ENCODE data around the gene MYO1E. TPM values are rescaled to one million over a fixed set of nuclear protein-coding genes. Genes with fewer than 3 reads are reported as not detected.

The MYO1E gene
- total and polyA plus RNA-seq, 4 experiments from 2014 or later = 2.1 to 4.6 TPM; not detected in 2

GRCh38 chr15:59203657-59204056 lies 169.0 kb downstream of the MYO1E start:
- Histone ChIP-seq H3K9me3 (ENCODE audit: control insufficient read depth in 1 of 2, low read length in 2 of 2) (no peaks in the 10 kb centered on the region), H3K4me1 (ENCODE audit: insufficient read depth, low read length) (no peaks in the 10 kb centered on the region), H3K4me3 (ENCODE audit: low read length in 2 of 2) (no peak overlapping the region), H3K27me3 (ENCODE audit: insufficient read depth, low read length) (no peaks in the 10 kb centered on the region), H3K36me3 (ENCODE audit: insufficient read depth, low read length) (no peaks in the 10 kb centered on the region), H3K27ac (ENCODE audit: low read depth, low read length) (no peak overlapping the region)
- Mint-ChIP-seq H3K27me3 (peaks cover 2 to 3% of the 10 kb centered on the region in 2 donors), H3K9me3 (no peaks in the 10 kb centered on the region), H3K4me1 (no peaks in the 10 kb centered on the region), H3K36me3 (no peaks in the 10 kb centered on the region), H3K4me3 (no peak overlapping the region), H3K27ac (no peak overlapping the region)
- no peak for DNase-seq
- ChIA-PET CTCF (ENCODE audit: partially characterized antibody) (interaction anchor here (1.3 kb wide), 1 partner anchor 23 kb away, joined by 3 read pairs; no protein-coding TSS in a partner anchor), POLR2A (ENCODE audit: partially characterized antibody) (no interaction called here)
- intact Hi-C loops (cut with micrococcal nuclease) = no loop called here

GRCh38 chr15:59203008-59203407 lies 169.7 kb downstream of the MYO1E start:
- intact Hi-C loops (cut with micrococcal nuclease) = no loop called here
- H3K4me1 Mint-ChIP-seq = no peaks in the 10 kb centered on the region
- H3K4me3 ChIP-seq (ENCODE audit: low read length in 2 of 2) = no peak overlapping the region
- no peaks in the 10 kb centered on the region for H3K27me3 ChIP-seq (ENCODE audit: insufficient read depth, low read length)
- no peak overlapping the region for H3K27ac Mint-ChIP-seq
- no peaks in the 10 kb centered on the region for H3K4me1 ChIP-seq (ENCODE audit: insufficient read depth, low read length)
- no peaks in the 10 kb centered on the region for H3K36me3 Mint-ChIP-seq
- no peaks in the 10 kb centered on the region for H3K9me3 Mint-ChIP-seq
- H3K9me3 ChIP-seq (ENCODE audit: control insufficient read depth in 1 of 2, low read length in 2 of 2) = no peaks in the 10 kb centered on the region
- H3K4me3 Mint-ChIP-seq = no peak overlapping the region
- ChIA-PET CTCF (ENCODE audit: partially characterized antibody) (no interaction called here), POLR2A (ENCODE audit: partially characterized antibody) (no interaction called here)
- H3K36me3 ChIP-seq (ENCODE audit: insufficient read depth, low read length) = no peaks in the 10 kb centered on the region
- no peak for DNase-seq
- no peak overlapping the region for H3K27ac ChIP-seq (ENCODE audit: low read depth, low read length)
- peaks cover 2 to 3% of the 10 kb centered on the region in 2 donors for H3K27me3 Mint-ChIP-seq

- POLR2A ChIA-PET (ENCODE audit: partially characterized antibody) = interaction anchor here (0.6 kb wide), 1 partner anchor 248 kb away, joined by 3 read pairs; no protein-coding TSS in a partner anchor
- H3K36me3 Mint-ChIP-seq = no peaks in the 10 kb centered on the region
- H3K4me1 Mint-ChIP-seq = no peaks in the 10 kb centered on the region
- Histone ChIP-seq H3K36me3 (ENCODE audit: insufficient read depth, low read length) (no peaks in the 10 kb centered on the region), H3K4me3 (ENCODE audit: low read length in 2 of 2) (no peak overlapping the region), H3K9me3 (ENCODE audit: control insufficient read depth in 1 of 2, low read length in 2 of 2) (no peaks in the 10 kb centered on the region), H3K27me3 (ENCODE audit: insufficient read depth, low read length) (no peaks in the 10 kb centered on the region), H3K4me1 (ENCODE audit: insufficient read depth, low read length) (no peaks in the 10 kb centered on the region), H3K27ac (ENCODE audit: low read depth, low read length) (no peak overlapping the region)
- H3K4me3 Mint-ChIP-seq = no peak overlapping the region
- intact Hi-C loops (cut with micrococcal nuclease) = no loop called here
- no peak overlapping the region for H3K27ac Mint-ChIP-seq
- no peak for DNase-seq
- CTCF ChIA-PET (ENCODE audit: partially characterized antibody) = interaction anchor here (0.7 kb wide), 1 partner anchor 27 kb away, joined by 3 read pairs; no protein-coding TSS in a partner anchor
- peaks cover 2 to 3% of the 10 kb centered on the region in 2 donors for H3K27me3 Mint-ChIP-seq
- H3K9me3 Mint-ChIP-seq = no peaks in the 10 kb centered on the region
Measured at GRCh38 chr15:59200560-59200959, 172.1 kb downstream of the MYO1E start.

- no peaks in the 10 kb centered on the region for H3K9me3 Mint-ChIP-seq
- intact Hi-C loops (cut with micrococcal nuclease) = no loop called here
- H3K27me3 Mint-ChIP-seq = peaks cover 2 to 3% of the 10 kb centered on the region in 2 donors
- no peak overlapping the region for H3K27ac Mint-ChIP-seq
- Histone ChIP-seq H3K36me3 (ENCODE audit: insufficient read depth, low read length) (no peaks in the 10 kb centered on the region), H3K27me3 (ENCODE audit: insufficient read depth, low read length) (no peaks in the 10 kb centered on the region), H3K4me1 (ENCODE audit: insufficient read depth, low read length) (no peaks in the 10 kb centered on the region), H3K9me3 (ENCODE audit: control insufficient read depth in 1 of 2, low read length in 2 of 2) (no peaks in the 10 kb centered on the region), H3K27ac (ENCODE audit: low read depth, low read length) (no peak overlapping the region), H3K4me3 (ENCODE audit: low read length in 2 of 2) (no peak overlapping the region)
- peaks cover 0 to 2% (median 0%) of the 10 kb centered on the region in 4 donors for H3K4me1 Mint-ChIP-seq
- ChIA-PET POLR2A (ENCODE audit: partially characterized antibody) (no interaction called here), CTCF (ENCODE audit: partially characterized antibody) (no interaction called here)
- H3K4me3 Mint-ChIP-seq = no peak overlapping the region
- DNase-seq = no peak
- H3K36me3 Mint-ChIP-seq = no peaks in the 10 kb centered on the region
Measured at GRCh38 chr15:59199626-59200465, 172.8 kb downstream of the MYO1E start.

GRCh38 chr15:59197454-59197853 lies 175.2 kb downstream of the MYO1E start:
- no peaks in the 10 kb centered on the region for H3K4me1 ChIP-seq (ENCODE audit: insufficient read depth, low read length)
- ChIA-PET POLR2A (ENCODE audit: partially characterized antibody) (no interaction called here), CTCF (ENCODE audit: partially characterized antibody) (no interaction called here)
- H3K4me3 ChIP-seq (ENCODE audit: low read length in 2 of 2) = no peak overlapping the region
- Mint-ChIP-seq H3K4me1 (peaks cover 0 to 2% (median 0%) of the 10 kb centered on the region in 4 donors), H3K36me3 (no peaks in the 10 kb centered on the region), H3K4me3 (no peak overlapping the region), H3K27ac (no peak overlapping the region), H3K9me3 (no peaks in the 10 kb centered on the region), H3K27me3 (no peaks in the 10 kb centered on the region)
- intact Hi-C loops (cut with micrococcal nuclease) = no loop called here
- no peak for DNase-seq
- no peak overlapping the region for H3K27ac ChIP-seq (ENCODE audit: low read depth, low read length)
- no peaks in the 10 kb centered on the region for H3K36me3 ChIP-seq (ENCODE audit: insufficient read depth, low read length)
- no peaks in the 10 kb centered on the region for H3K27me3 ChIP-seq (ENCODE audit: insufficient read depth, low read length)
- H3K9me3 ChIP-seq (ENCODE audit: control insufficient read depth in 1 of 2, low read length in 2 of 2) = no peaks in the 10 kb centered on the region

GRCh38 chr15:59196416-59196815 lies 176.3 kb downstream of the MYO1E start:
- H3K4me1 Mint-ChIP-seq = peaks cover 0 to 2% (median 0%) of the 10 kb centered on the region in 4 donors
- Histone ChIP-seq H3K27ac (ENCODE audit: low read depth, low read length) (no peak overlapping the region), H3K4me1 (ENCODE audit: insufficient read depth, low read length) (no peaks in the 10 kb centered on the region), H3K9me3 (ENCODE audit: control insufficient read depth in 1 of 2, low read length in 2 of 2) (no peaks in the 10 kb centered on the region), H3K36me3 (ENCODE audit: insufficient read depth, low read length) (no peaks in the 10 kb centered on the region), H3K27me3 (ENCODE audit: insufficient read depth, low read length) (no peaks in the 10 kb centered on the region), H3K4me3 (ENCODE audit: low read length in 2 of 2) (no peak overlapping the region)
- ChIA-PET POLR2A (ENCODE audit: partially characterized antibody) (no interaction called here), CTCF (ENCODE audit: partially characterized antibody) (interaction anchor here (0.6 kb wide), 2 partner anchors 181 to 234 kb away, joined by 3 to 4 read pairs; no protein-coding TSS in a partner anchor)
- no peaks in the 10 kb centered on the region for H3K9me3 Mint-ChIP-seq
- no peaks in the 10 kb centered on the region for H3K36me3 Mint-ChIP-seq
- peaks cover 0 to 2% of the 10 kb centered on the region in 2 donors for H3K27me3 Mint-ChIP-seq
- intact Hi-C loops (cut with micrococcal nuclease) = no loop called here
- no peak for DNase-seq
- H3K27ac Mint-ChIP-seq = no peak overlapping the region
- H3K4me3 Mint-ChIP-seq = no peak overlapping the region

- Mint-ChIP-seq H3K4me3 (no peak overlapping the region), H3K4me1 (peaks cover 0 to 2% (median 0%) of the 10 kb centered on the region in 4 donors), H3K36me3 (no peaks in the 10 kb centered on the region), H3K27me3 (peaks cover 3 to 5% of the 10 kb centered on the region in 2 donors), H3K9me3 (no peaks in the 10 kb centered on the region), H3K27ac (no peak overlapping the region)
- H3K4me3 ChIP-seq (ENCODE audit: low read length in 2 of 2) = no peak overlapping the region
- ChIA-PET CTCF (ENCODE audit: partially characterized antibody) (interaction anchor here (0.7 kb wide), 1 partner anchor 35 kb away, joined by 3 read pairs; no protein-coding TSS in a partner anchor), POLR2A (ENCODE audit: partially characterized antibody) (no interaction called here)
- H3K27ac ChIP-seq (ENCODE audit: low read depth, low read length) = no peak overlapping the region
- intact Hi-C loops (cut with micrococcal nuclease) = no loop called here
- DNase-seq = no peak
- no peaks in the 10 kb centered on the region for H3K9me3 ChIP-seq (ENCODE audit: control insufficient read depth in 1 of 2, low read length in 2 of 2)
- H3K4me1 ChIP-seq (ENCODE audit: insufficient read depth, low read length) = no peaks in the 10 kb centered on the region
- no peaks in the 10 kb centered on the region for H3K36me3 ChIP-seq (ENCODE audit: insufficient read depth, low read length)
- H3K27me3 ChIP-seq (ENCODE audit: insufficient read depth, low read length) = no peaks in the 10 kb centered on the region
Measured at GRCh38 chr15:59194639-59195325, 177.9 kb downstream of the MYO1E start.

Measured in CD4-positive, alpha-beta memory T cell (primary cell).